PC-9 (cell line): Measurements from ENCODE around the gene SAMD10. TPM values are rescaled to one million over a fixed set of nuclear protein-coding genes. Genes with fewer than 3 reads are reported as not detected.

Experiments used
- BruUV-seq: library from RNA; stranded (reverse); fragments of 400-500 nt; replicated peaks from 2 replicates; lab custom pipeline; 2021; lab: Mats Ljungman, UMichigan
- CTCF ChIA-PET: fragments of 300-600 bp; sonication (Branson Sonifier 250); formaldehyde crosslinking; loops from one replicate; lab custom pipeline; 2022; ENCODE audit warnings: antibody characterized with exemption; lab: Charles Lee
- POLR2A ChIA-PET: fragments of 300-600 bp; sonication (Branson Sonifier 250); formaldehyde crosslinking; loops from one replicate; lab custom pipeline; 2022; ENCODE audit warnings: antibody characterized with exemption; ENCODE audit not compliant: unreplicated experiment; lab: Charles Lee
- DNase-seq, 2 experiments: peaks; one replicate each; pipeline versions ENCODE4 v3.0.0 to v3.0.0-alpha.2; 2015 to 2022; ENCODE audit warnings: mixed read lengths in 1 of 2
- H2AFZ ChIP-seq: fragments of 200-600 bp; sonication (generic); 2 replicates; pipeline ENCODE4 v1.8.1; 2017; ENCODE audit warnings: antibody characterized with exemption
- H3F3A ChIP-seq: fragments of 200-600 bp; sonication (generic); 2 replicates; pipeline ENCODE4 v1.8.1; 2017; ENCODE audit warnings: antibody characterized with exemption, mild to moderate bottlenecking, low read depth; ENCODE audit not compliant: insufficient read depth
- H3K27ac ChIP-seq: fragments of 200-600 bp; sonication (generic); 2 replicates; pipeline ENCODE4 v1.6.1; 2016; ENCODE audit warnings: mixed run types
- H3K27me3 ChIP-seq: fragments of 200-600 bp; sonication (generic); 2 replicates; pipeline ENCODE4 v1.6.1; 2016; ENCODE audit warnings: low read depth, mixed run types; ENCODE audit not compliant: insufficient read depth
- H3K36me3 ChIP-seq: fragments of 200-600 bp; sonication (generic); 2 replicates; pipeline ENCODE4 v1.6.1; 2016; ENCODE audit warnings: low read depth, mixed run types
- H3K4me1 ChIP-seq: fragments of 200-600 bp; sonication (generic); replicated peaks from 2 replicates; pipeline ENCODE4 v1.6.1; 2016; ENCODE audit warnings: mixed run types; ENCODE audit not compliant: insufficient read depth
- H3K4me2 ChIP-seq: fragments of 200-600 bp; sonication (generic); 2 replicates; pipeline ENCODE4 v1.6.1; 2017; ENCODE audit warnings: mixed run types
- H3K4me3 ChIP-seq: fragments of 200-600 bp; sonication (generic); 2 replicates; pipeline ENCODE4 v1.6.1; 2016; ENCODE audit warnings: mixed run types
- H3K79me2 ChIP-seq: fragments of 200-600 bp; sonication (generic); 2 replicates; pipeline ENCODE4 v1.6.1; 2017; ENCODE audit warnings: low read depth, mixed run types
- H3K9me2 ChIP-seq: fragments of 200-600 bp; sonication (generic); 2 replicates; pipeline ENCODE4 v1.8.1; 2017; ENCODE audit warnings: mild to moderate bottlenecking; ENCODE audit not compliant: insufficient read depth
- H3K9me3 ChIP-seq: fragments of 200-600 bp; sonication (generic); 2 replicates; pipeline ENCODE4 v1.8.1; 2016; ENCODE audit warnings: low read depth; ENCODE audit not compliant: insufficient read depth
- H4K20me1 ChIP-seq: fragments of 200-600 bp; sonication (generic); 2 replicates; pipeline ENCODE4 v1.8.1; 2017; ENCODE audit not compliant: insufficient read depth
- EZH2 ChIP-seq: fragments of 200-600 bp; sonication (generic); IDR thresholded peaks from 2 replicates; pipeline ENCODE4 v1.8.0; 2017; ENCODE audit warnings: antibody characterized with exemption, low read depth
- intact Hi-C: fragments of 100-400 bp; cut with micrococcal nuclease; formaldehyde crosslinking; loops from one replicate; pipeline ENCODE4 v1.10.0; 2022; ENCODE audit not compliant: unreplicated experiment
- total RNA-seq: library from RNA; stranded (reverse); gene quantifications from 2 replicates; pipeline ENCODE4 v1.2.3, GENCODE V29; 2021
- TF ChIP-seq, protein P1 (sequence below): fragments of 200-600 bp; sonication (generic); conservative IDR thresholded peaks from 2 replicates; pipeline ENCODE4 v1.6.1; 2017; ENCODE audit warnings: mixed run types, antibody characterized with exemption, mild to moderate bottlenecking, moderate library complexity

Gene SAMD10
- total RNA-seq, 1 experiment from 2014 or later: 18.7 TPM

DNA sequence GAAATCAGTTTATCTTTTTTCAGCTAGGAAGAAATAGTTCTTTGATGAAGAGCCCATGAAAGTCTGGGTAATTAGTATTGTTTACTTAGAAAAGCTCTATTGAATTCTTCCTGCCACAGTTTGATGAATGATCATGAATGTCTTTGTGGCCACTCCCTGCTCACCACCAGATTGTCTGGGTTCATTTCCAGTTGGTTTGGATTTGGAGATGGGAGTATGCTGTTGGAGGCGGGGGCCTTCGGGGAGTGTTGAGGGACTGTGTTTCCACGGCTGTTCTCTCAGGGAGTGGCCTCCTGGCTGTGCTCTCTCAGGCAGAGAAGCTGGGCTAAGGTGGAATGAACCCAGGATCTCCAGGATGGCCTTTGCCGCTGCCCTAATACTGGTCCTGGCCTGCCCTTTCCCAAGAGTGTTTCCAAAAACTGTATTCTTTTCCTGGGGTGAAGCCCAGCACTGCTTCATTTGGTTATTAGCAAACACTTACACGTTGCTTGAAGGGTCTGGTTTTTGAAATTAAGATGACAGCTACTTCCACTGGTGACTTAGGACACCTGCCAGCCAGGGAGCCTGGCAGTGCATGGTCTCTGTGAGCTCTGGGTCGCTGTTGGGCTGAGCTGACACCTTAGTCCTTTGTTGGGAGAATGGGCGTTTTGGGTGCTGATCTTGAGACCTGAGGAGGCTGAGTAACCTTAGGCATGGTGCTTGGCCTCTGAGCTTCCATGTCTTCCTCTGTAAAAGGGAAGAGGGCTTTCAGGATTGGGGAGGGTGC lies 24.7 kb upstream of the SAMD10 start:
- TF ChIP-seq EZH2: no peak
- TF ChIP-seq, protein P1, sequence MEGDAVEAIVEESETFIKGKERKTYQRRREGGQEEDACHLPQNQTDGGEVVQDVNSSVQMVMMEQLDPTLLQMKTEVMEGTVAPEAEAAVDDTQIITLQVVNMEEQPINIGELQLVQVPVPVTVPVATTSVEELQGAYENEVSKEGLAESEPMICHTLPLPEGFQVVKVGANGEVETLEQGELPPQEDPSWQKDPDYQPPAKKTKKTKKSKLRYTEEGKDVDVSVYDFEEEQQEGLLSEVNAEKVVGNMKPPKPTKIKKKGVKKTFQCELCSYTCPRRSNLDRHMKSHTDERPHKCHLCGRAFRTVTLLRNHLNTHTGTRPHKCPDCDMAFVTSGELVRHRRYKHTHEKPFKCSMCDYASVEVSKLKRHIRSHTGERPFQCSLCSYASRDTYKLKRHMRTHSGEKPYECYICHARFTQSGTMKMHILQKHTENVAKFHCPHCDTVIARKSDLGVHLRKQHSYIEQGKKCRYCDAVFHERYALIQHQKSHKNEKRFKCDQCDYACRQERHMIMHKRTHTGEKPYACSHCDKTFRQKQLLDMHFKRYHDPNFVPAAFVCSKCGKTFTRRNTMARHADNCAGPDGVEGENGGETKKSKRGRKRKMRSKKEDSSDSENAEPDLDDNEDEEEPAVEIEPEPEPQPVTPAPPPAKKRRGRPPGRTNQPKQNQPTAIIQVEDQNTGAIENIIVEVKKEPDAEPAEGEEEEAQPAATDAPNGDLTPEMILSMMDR: no peak
- no peaks in the 10 kb centered on the region for H3K9me3 ChIP-seq
- ChIA-PET CTCF (no interaction called here), POLR2A (no interaction called here)
- DNase-seq: no peak
- H3K9me2 ChIP-seq: no peaks in the 10 kb centered on the region
- H3F3A ChIP-seq: peaks cover 5% of the 10 kb centered on the region; the same call in 1 of the 2 replicates
- no peak overlapping the region for H2AFZ ChIP-seq
- intact Hi-C loops: no loop called here
- H4K20me1 ChIP-seq: peaks cover 34% of the 10 kb centered on the region
- BruUV-seq: no TSS peak
- no peak overlapping the region for H3K27ac ChIP-seq
- no peak overlapping the region for H3K4me2 ChIP-seq
- no peaks in the 10 kb centered on the region for H3K4me1 ChIP-seq
- H3K79me2 ChIP-seq: no peaks in the 10 kb centered on the region; the same call in 1 of the 2 replicates
- no peak overlapping the region for H3K4me3 ChIP-seq
- no peaks in the 10 kb centered on the region for H3K27me3 ChIP-seq
- H3K36me3 ChIP-seq: peaks cover 22% of the 10 kb centered on the region

DNA sequence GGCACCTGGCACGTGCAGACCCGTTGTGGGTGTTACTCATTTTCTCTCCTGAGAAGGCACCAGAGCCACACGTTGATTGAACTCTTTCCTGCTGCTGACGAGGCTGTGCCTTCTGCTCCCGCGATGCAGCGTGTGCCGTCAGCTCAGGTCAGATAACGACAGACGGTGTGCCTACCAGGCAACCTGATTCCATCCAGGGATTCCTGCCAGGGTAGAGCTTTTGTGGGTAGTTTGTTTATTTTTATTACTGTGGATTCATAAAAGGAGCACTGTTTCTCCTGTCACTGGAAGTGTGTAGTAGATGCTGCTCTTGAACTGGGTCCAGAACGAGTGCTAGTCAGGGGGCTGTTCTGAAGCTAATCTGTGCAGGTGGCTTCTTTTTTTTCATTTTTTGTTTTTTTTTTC lies 22.2 kb upstream of the SAMD10 start:
- ChIA-PET POLR2A (no interaction called here), CTCF (no interaction called here)
- DNase-seq: no peak
- H3K36me3 ChIP-seq: peaks cover 16% of the 10 kb centered on the region; the same call in 1 of the 2 replicates
- H4K20me1 ChIP-seq: peaks cover 26% of the 10 kb centered on the region
- no peaks in the 10 kb centered on the region for H3K27me3 ChIP-seq
- H3K27ac ChIP-seq: no peak overlapping the region
- H3K4me3 ChIP-seq: no peak overlapping the region
- no peaks in the 10 kb centered on the region for H3K79me2 ChIP-seq
- H3F3A ChIP-seq: no peaks in the 10 kb centered on the region
- H3K4me2 ChIP-seq: no peak overlapping the region
- no peaks in the 10 kb centered on the region for H3K9me2 ChIP-seq
- no peak overlapping the region for H2AFZ ChIP-seq
- no TSS peak for BruUV-seq
- no peaks in the 10 kb centered on the region for H3K4me1 ChIP-seq
- no peak for TF ChIP-seq EZH2
- TF ChIP-seq, protein P1: no peak
- no peaks in the 10 kb centered on the region for H3K9me3 ChIP-seq
- intact Hi-C loops: no loop called here

DNA sequence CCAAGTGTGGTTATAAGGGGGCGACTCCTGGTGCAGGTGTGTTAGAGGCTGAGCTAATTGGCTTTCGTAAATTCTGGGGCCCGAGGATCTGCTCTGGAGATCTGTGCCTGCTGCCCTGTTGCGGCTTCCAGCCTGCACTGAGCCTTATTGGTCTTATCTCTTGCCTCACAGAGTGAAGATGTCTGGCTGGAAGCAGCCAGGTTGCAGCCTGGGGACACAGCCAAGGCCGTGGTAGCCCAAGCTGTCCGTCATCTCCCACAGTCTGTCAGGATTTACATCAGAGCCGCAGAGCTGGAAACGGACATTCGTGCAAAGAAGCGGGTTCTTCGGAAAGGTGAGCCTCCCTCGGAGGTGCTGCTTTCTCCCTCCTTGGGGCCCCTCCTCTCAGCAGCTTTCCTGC lies 21.5 kb upstream of the SAMD10 start:
- Histone ChIP-seq H3K4me3 (no peak overlapping the region), H3K27me3 (no peaks in the 10 kb centered on the region), H3K27ac (no peak overlapping the region), H2AFZ (no peak overlapping the region), H3K4me1 (no peaks in the 10 kb centered on the region), H3K79me2 (no peaks in the 10 kb centered on the region), H3K9me2 (no peaks in the 10 kb centered on the region), H3K4me2 (no peak overlapping the region), H4K20me1 (peaks cover 26% of the 10 kb centered on the region), H3K36me3 (peaks cover 23% of the 10 kb centered on the region; the same call in 1 of the 2 replicates), H3K9me3 (no peaks in the 10 kb centered on the region), H3F3A (no peaks in the 10 kb centered on the region)
- no TSS peak for BruUV-seq
- intact Hi-C loops: no loop called here
- ChIA-PET CTCF (no interaction called here), POLR2A (no interaction called here)
- no peak for DNase-seq
- no peak for TF ChIP-seq EZH2
- TF ChIP-seq, protein P1: no peak
